MCF 10A (cell line): ENCODE measurements around the gene SPACA7. TPM values are rescaled to one million over a fixed set of nuclear protein-coding genes. Genes with fewer than 3 reads are reported as not detected.
"Not testable (repeated sequence)": the region's sequence is repeated elsewhere in the genome, so short reads cannot be mapped to it uniquely, and the experiment has no call there.

Experiments used
- BruUV-seq: library from RNA; stranded (reverse); fragments of 400-500 nt; replicated peaks from 2 replicates; lab custom pipeline; 2021; lab: Mats Ljungman, UMichigan
- CTCF ChIA-PET: fragments of 300-600 bp; sonication (Branson Sonifier 250); formaldehyde crosslinking; extraction: SDS; loops from one replicate; lab custom pipeline; 2021; ENCODE audit warnings: antibody characterized with exemption, inconsistent platforms; lab: Yijun Ruan, JAX
- POLR2A ChIA-PET: fragments of 300-600, 350-650 bp; sonication (Branson Sonifier 250); formaldehyde crosslinking; extraction: SDS; loops from one replicate; lab custom pipeline; 2020; ENCODE audit warnings: antibody characterized with exemption, inconsistent platforms; lab: Yijun Ruan, JAX
- DNase-seq: peaks from one replicate; pipeline ENCODE4 v3.0.0-alpha.2; 2018; ENCODE audit not compliant: unreplicated experiment
- H3K27ac Mint-ChIP-seq: one replicate; pipeline ENCODE4 v1.8.0; 2022; ENCODE audit warnings: mild to moderate bottlenecking, low read depth, mixed read lengths; ENCODE audit not compliant: unreplicated experiment
- H3K27me3 Mint-ChIP-seq: one replicate; pipeline ENCODE4 v1.8.0; 2022; ENCODE audit warnings: mixed read lengths; ENCODE audit not compliant: insufficient read depth, unreplicated experiment
- H3K36me3 Mint-ChIP-seq: one replicate; pipeline ENCODE4 v1.8.0; 2022; ENCODE audit warnings: mild to moderate bottlenecking, moderate library complexity, mixed read lengths; ENCODE audit not compliant: insufficient read depth, unreplicated experiment
- H3K4me1 Mint-ChIP-seq: one replicate; pipeline ENCODE4 v1.8.0; 2022; ENCODE audit warnings: mixed read lengths; ENCODE audit not compliant: insufficient read depth, unreplicated experiment
- H3K4me3 Mint-ChIP-seq: one replicate; pipeline ENCODE4 v1.8.0; 2022; ENCODE audit warnings: mild to moderate bottlenecking, moderate library complexity, mixed read lengths; ENCODE audit not compliant: unreplicated experiment
- H3K9me3 Mint-ChIP-seq: one replicate; pipeline ENCODE4 v1.8.0; 2022; ENCODE audit warnings: mixed read lengths; ENCODE audit not compliant: unreplicated experiment
- intact Hi-C: fragments of 100-400 bp; cut with micrococcal nuclease; formaldehyde crosslinking; loops from 2 replicates; pipeline ENCODE4 v1.14.1; 2022
- total RNA-seq: library from RNA; stranded (reverse); gene quantifications from 2 replicates; pipeline ENCODE4 v1.2.3, GENCODE V29; 2022
- TF ChIP-seq, protein P1 (sequence below): fragments of 200-600 bp; IDR thresholded peaks from one replicate; pipeline ENCODE4 v1.8.0; 2022; ENCODE audit warnings: antibody characterized with exemption, mild to moderate bottlenecking; ENCODE audit not compliant: unreplicated experiment

Gene SPACA7
- total RNA-seq, 1 experiment from 2014 or later = not detected

DNA sequence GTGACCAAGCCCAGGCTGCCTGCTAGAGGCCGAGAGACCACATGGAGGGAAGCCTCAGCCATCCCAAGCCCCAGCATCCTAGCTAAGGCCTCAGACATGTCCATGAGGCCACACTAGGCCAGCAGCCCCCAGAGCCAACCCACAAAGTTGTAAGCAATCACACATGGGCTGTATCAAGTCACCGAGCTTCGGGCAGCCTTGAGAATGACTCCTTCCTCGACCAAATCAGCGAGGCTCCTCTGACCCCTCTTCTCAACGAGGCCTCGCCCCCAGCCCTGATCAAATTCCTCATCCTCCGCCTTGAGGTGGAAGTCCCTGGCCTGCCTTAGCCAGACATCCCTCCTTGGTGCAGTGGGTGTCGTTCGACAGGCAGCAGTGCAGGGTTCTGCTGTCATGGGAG is 1.9 kb upstream of the SPACA7 start:
- CTCF ChIA-PET = no interaction called here
- peaks cover 4% of the 10 kb centered on the region for H3K4me1 Mint-ChIP-seq
- H3K27ac Mint-ChIP-seq = no peak overlapping the region
- no peaks in the 10 kb centered on the region for H3K36me3 Mint-ChIP-seq
- no peak for DNase-seq
- H3K4me3 Mint-ChIP-seq = no peak overlapping the region
- intact Hi-C loops = no loop called here
- TF ChIP-seq, protein P1, sequence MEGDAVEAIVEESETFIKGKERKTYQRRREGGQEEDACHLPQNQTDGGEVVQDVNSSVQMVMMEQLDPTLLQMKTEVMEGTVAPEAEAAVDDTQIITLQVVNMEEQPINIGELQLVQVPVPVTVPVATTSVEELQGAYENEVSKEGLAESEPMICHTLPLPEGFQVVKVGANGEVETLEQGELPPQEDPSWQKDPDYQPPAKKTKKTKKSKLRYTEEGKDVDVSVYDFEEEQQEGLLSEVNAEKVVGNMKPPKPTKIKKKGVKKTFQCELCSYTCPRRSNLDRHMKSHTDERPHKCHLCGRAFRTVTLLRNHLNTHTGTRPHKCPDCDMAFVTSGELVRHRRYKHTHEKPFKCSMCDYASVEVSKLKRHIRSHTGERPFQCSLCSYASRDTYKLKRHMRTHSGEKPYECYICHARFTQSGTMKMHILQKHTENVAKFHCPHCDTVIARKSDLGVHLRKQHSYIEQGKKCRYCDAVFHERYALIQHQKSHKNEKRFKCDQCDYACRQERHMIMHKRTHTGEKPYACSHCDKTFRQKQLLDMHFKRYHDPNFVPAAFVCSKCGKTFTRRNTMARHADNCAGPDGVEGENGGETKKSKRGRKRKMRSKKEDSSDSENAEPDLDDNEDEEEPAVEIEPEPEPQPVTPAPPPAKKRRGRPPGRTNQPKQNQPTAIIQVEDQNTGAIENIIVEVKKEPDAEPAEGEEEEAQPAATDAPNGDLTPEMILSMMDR = no peak
- BruUV-seq = no TSS peak
- POLR2A ChIA-PET = interaction anchor here (0.6 kb wide), 1 partner anchor 807 kb away, joined by 3 read pairs; no protein-coding TSS in a partner anchor
- peaks cover 12% of the 10 kb centered on the region for H3K9me3 Mint-ChIP-seq
- H3K27me3 Mint-ChIP-seq = no peaks in the 10 kb centered on the region

DNA sequence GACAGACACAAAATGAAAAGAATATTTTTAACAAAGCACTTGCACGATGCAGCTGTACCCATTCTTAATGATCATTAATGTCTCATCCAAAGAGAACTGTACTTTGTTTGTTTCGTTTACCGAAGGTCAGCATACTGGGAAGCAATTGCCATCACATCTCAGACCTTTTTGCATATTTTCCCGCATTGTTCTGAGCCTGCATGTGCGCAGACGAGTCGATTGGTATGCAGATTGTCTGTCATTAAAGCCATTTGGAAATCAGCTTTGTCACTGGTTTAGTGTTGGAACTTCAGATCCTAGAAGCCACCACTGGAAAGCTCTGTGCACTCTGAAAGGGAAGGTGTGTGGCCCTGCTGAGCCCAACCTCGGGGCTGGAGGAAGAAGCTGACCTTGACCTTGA is 15.6 kb downstream of the SPACA7 start:
- H3K9me3 Mint-ChIP-seq = peaks cover 34% of the 10 kb centered on the region
- TF ChIP-seq, protein P1 = no peak
- H3K36me3 Mint-ChIP-seq = no peaks in the 10 kb centered on the region
- H3K27ac Mint-ChIP-seq = no peak overlapping the region
- POLR2A ChIA-PET = no interaction called here
- no peak overlapping the region for H3K4me3 Mint-ChIP-seq
- CTCF ChIA-PET = no interaction called here
- DNase-seq = no peak
- H3K27me3 Mint-ChIP-seq = no peaks in the 10 kb centered on the region
- no peaks in the 10 kb centered on the region for H3K4me1 Mint-ChIP-seq
- BruUV-seq = no TSS peak
- intact Hi-C loops = no loop called here

DNA sequence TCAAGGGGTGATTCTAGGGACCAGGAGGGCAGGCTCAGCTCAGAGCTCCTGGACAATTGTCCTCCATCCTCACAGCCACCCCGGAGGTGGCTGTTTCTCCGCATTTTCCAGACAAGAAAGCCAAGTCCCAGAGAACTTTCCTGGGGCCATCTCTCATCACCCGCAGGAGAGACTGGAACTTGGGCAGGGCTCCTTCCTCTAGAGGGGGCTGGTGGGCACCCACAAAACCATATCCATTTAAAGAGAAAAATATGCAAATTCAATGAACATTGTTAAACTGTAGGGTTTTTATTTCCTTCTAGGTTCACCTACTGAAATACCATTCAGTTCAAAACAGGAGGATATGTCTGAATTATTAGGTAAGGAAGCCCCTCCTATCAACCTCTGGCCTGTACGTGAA is 16.6 kb downstream of the SPACA7 start:
- TF ChIP-seq, protein P1 = no peak
- DNase-seq = no peak
- no peaks in the 10 kb centered on the region for H3K36me3 Mint-ChIP-seq
- no peak overlapping the region for H3K4me3 Mint-ChIP-seq
- BruUV-seq = no TSS peak
- intact Hi-C loops = no loop called here
- no peak overlapping the region for H3K27ac Mint-ChIP-seq
- H3K4me1 Mint-ChIP-seq = no peaks in the 10 kb centered on the region
- H3K9me3 Mint-ChIP-seq = peaks cover 26% of the 10 kb centered on the region
- no peaks in the 10 kb centered on the region for H3K27me3 Mint-ChIP-seq
- CTCF ChIA-PET = no interaction called here
- POLR2A ChIA-PET = no interaction called here

DNA sequence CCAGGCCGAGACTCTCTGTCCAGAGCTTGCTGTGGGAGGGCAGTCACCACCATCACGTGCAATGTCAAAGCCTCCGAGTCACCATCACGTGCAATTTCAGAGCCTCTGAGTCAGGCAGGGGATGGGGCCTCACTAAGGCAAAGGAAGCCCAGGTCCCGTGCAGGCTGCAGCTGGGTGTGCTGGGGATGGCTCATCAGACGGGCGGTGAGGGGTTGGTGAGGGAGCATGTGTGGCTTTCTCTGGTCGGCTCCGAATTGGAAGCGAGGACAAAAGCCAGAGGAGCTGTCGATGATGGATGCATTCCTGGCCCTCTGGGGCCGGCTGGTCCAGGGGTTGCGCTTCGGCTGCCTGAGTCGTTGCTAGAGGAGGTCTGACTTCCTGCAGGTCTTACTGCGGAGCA is 18.9 kb downstream of the SPACA7 start:
- intact Hi-C loops, POLR2A ChIA-PET, BruUV-seq, H3K36me3 Mint-ChIP-seq, H3K4me1 Mint-ChIP-seq, H3K27ac Mint-ChIP-seq, H3K4me3 Mint-ChIP-seq, DNase-seq, CTCF ChIA-PET, H3K27me3 Mint-ChIP-seq: not testable (repeated sequence)
- H3K9me3 Mint-ChIP-seq = peaks cover 15% of the 10 kb centered on the region

DNA sequence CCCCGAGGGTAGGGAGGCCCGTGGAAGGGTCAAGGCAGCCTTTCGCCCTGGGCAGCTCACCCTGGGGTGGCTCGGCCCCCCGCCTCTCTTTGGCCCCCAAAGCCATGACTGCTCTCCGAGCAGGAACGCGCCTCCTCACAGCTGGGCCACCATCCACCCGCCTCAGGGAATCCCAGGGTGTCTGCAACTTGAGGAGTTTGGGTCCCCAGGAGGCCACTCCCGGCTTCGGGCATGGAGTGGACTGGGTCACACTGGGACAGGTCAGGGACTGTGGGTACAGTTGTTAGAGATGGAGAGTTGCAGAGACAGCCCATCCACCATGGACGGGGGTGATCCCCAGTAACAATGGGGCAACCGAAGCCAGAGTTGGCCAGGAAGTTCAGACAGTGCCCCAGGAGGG is 19.8 kb downstream of the SPACA7 start:
- H3K36me3 Mint-ChIP-seq, intact Hi-C loops, BruUV-seq, H3K4me1 Mint-ChIP-seq, H3K27ac Mint-ChIP-seq, H3K9me3 Mint-ChIP-seq, H3K4me3 Mint-ChIP-seq, H3K27me3 Mint-ChIP-seq, POLR2A ChIA-PET, DNase-seq, CTCF ChIA-PET: not testable (repeated sequence)
